OCI-LY7 (cell line): ENCODE measurements around the gene GMDS. TPM values are rescaled to one million over a fixed set of nuclear protein-coding genes. Genes with fewer than 3 reads are reported as not detected.

ENCODE experiments used
- BruUV-seq: library from RNA; stranded (reverse); fragments of 400-500 nt; replicated peaks from 2 replicates; lab custom pipeline; 2021; lab: Mats Ljungman, UMichigan
- CTCF ChIA-PET: fragments of 300-600 bp; sonication (Branson Sonifier 250); formaldehyde crosslinking; loops from one replicate; lab custom pipeline; 2022; ENCODE audit warnings: antibody characterized with exemption; ENCODE audit not compliant: unreplicated experiment; lab: Charles Lee
- POLR2A ChIA-PET: fragments of 300-600 bp; sonication (Branson Sonifier 250); formaldehyde crosslinking; loops from one replicate; lab custom pipeline; 2022; ENCODE audit warnings: antibody characterized with exemption; lab: Charles Lee
- DNase-seq: peaks from one replicate; pipeline ENCODE4 v3.0.0-alpha.2; 2015; ENCODE audit warnings: low spot score
- H2AFZ ChIP-seq: fragments of 200-600 bp; sonication (generic), shearing (Covaris generic); 2 replicates; pipeline ENCODE4 v1.6.1; 2014; ENCODE audit warnings: mild to moderate bottlenecking, antibody characterized with exemption, low read length, moderate library complexity
- H3K27ac ChIP-seq: fragments of 200-600 bp; sonication (generic); 2 replicates; pipeline ENCODE4 v1.5.1; 2014; ENCODE audit warnings: mixed run types, low read depth, mild to moderate bottlenecking, moderate library complexity, low read length, inconsistent platforms; ENCODE audit not compliant: poor library complexity, severe bottlenecking
- H3K36me3 ChIP-seq: fragments of 200-600 bp; sonication (generic); 2 replicates; pipeline ENCODE4 v1.6.1; 2014; ENCODE audit warnings: mild to moderate bottlenecking, antibody characterized with exemption, low read length, moderate library complexity, mixed read lengths; ENCODE audit not compliant: insufficient read depth
- H3K4me1 ChIP-seq: fragments of 200-600 bp; sonication (generic); 2 replicates; pipeline ENCODE4 v1.5.1; 2014; ENCODE audit warnings: mild to moderate bottlenecking, low read length; ENCODE audit not compliant: insufficient read depth, poor library complexity, severe bottlenecking
- H3K4me2 ChIP-seq: fragments of 200-600 bp; sonication (generic); 2 replicates; pipeline ENCODE4 v1.6.1; 2014; ENCODE audit warnings: mild to moderate bottlenecking, low read length
- H3K4me3 ChIP-seq: fragments of 200-600 bp; sonication (generic); 2 replicates; pipeline ENCODE4 v1.5.1; 2014; ENCODE audit warnings: mild to moderate bottlenecking, low read depth, low read length; ENCODE audit not compliant: poor library complexity, severe bottlenecking
- H3K79me2 ChIP-seq: fragments of 200-600 bp; sonication (generic); 2 replicates; pipeline ENCODE4 v1.6.1; 2016; ENCODE audit warnings: low read depth, mild to moderate bottlenecking, low read length, moderate library complexity, mixed read lengths; ENCODE audit not compliant: insufficient read depth
- H3K9me2 ChIP-seq: fragments of 200-600 bp; sonication (generic); 2 replicates; pipeline ENCODE4 v1.6.1; 2016; ENCODE audit warnings: mild to moderate bottlenecking, low read length, mixed read lengths; ENCODE audit not compliant: insufficient read depth
- H3K9me3 ChIP-seq: fragments of 200-600 bp; sonication (generic); 2 replicates; pipeline ENCODE4 v1.6.1; 2014; ENCODE audit warnings: mild to moderate bottlenecking, mixed run types, low read length, mixed read lengths
- H4K20me1 ChIP-seq: fragments of 200-600 bp; sonication (generic); 2 replicates; pipeline ENCODE4 v1.6.1; 2014; ENCODE audit warnings: mild to moderate bottlenecking, antibody characterized with exemption, low read length, moderate library complexity, mixed read lengths; ENCODE audit not compliant: insufficient read depth
- EZH2phosphoT487 ChIP-seq: fragments of 200-600 bp; sonication (generic); IDR thresholded peaks from 2 replicates; pipeline ENCODE4 v1.6.1; 2018; ENCODE audit warnings: low read depth, borderline replicate concordance, mild to moderate bottlenecking, mixed run types, antibody characterized with exemption, low read length, moderate library complexity, mixed read lengths
- intact Hi-C: fragments of 100-400 bp; cut with micrococcal nuclease; formaldehyde crosslinking; loops from one replicate; pipeline ENCODE4 v1.10.0; 2022; ENCODE audit not compliant: unreplicated experiment
- total RNA-seq, 2 experiments: library from RNA; depleted of rRNA in 1 of 2; stranded (reverse); fragments of >200 nt in 1 of 2; shearing (Covaris generic) in 1 of 2; gene quantifications; 2 replicates each; pipeline ENCODE4 v1.2.3, GENCODE V29; 2014 to 2022
- TF ChIP-seq, protein P1 (sequence below): fragments of 200-600 bp; sonication (generic); conservative IDR thresholded peaks from 2 replicates; pipeline ENCODE4 v1.5.1; 2014; ENCODE audit warnings: mild to moderate bottlenecking, antibody characterized with exemption, low read length, moderate library complexity, mixed read lengths

The GMDS gene
- total RNA-seq, 2 experiments from 2014 or later, result 9.9 to 26.8 TPM

DNA sequence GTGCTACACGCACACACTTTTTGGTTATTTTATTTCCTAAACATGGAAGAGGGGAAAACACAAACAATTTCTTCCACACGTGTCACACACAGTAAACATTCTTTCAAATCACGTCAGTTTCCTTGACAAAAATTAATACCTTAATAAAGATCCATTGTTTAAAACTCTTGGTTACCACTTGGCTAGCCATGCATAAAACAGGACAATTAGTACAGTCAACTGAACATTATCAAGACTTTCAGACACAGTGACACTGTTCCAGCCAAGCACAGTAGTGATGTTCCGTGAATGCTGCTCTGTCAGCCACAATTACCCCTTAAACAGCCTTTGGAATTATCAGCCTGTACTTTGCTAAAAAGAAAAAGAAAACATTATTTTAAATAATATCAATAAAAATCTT, 50.8 kb downstream of the GMDS start:
- Histone ChIP-seq H3K79me2 (no peaks in the 10 kb centered on the region), H3K4me3 (no peak overlapping the region), H3K27ac (no peak overlapping the region), H3K4me2 (no peak overlapping the region), H3K9me3 (peaks cover 7% of the 10 kb centered on the region; the same call in 1 of the 2 replicates), H3K9me2 (no peaks in the 10 kb centered on the region), H2AFZ (no peak overlapping the region), H3K36me3 (no peaks in the 10 kb centered on the region), H4K20me1 (peaks cover 15% of the 10 kb centered on the region), H3K4me1 (no peaks in the 10 kb centered on the region)
- no peak for DNase-seq
- ChIA-PET POLR2A (no interaction called here), CTCF (no interaction called here)
- intact Hi-C loops, result loop anchor here (10.0 kb wide), 1 partner anchor 190 kb away; no protein-coding TSS in a partner anchor
- no TSS peak for BruUV-seq
- TF ChIP-seq, protein P1, sequence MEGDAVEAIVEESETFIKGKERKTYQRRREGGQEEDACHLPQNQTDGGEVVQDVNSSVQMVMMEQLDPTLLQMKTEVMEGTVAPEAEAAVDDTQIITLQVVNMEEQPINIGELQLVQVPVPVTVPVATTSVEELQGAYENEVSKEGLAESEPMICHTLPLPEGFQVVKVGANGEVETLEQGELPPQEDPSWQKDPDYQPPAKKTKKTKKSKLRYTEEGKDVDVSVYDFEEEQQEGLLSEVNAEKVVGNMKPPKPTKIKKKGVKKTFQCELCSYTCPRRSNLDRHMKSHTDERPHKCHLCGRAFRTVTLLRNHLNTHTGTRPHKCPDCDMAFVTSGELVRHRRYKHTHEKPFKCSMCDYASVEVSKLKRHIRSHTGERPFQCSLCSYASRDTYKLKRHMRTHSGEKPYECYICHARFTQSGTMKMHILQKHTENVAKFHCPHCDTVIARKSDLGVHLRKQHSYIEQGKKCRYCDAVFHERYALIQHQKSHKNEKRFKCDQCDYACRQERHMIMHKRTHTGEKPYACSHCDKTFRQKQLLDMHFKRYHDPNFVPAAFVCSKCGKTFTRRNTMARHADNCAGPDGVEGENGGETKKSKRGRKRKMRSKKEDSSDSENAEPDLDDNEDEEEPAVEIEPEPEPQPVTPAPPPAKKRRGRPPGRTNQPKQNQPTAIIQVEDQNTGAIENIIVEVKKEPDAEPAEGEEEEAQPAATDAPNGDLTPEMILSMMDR, result no peak
- no peak for TF ChIP-seq EZH2phosphoT487

DNA sequence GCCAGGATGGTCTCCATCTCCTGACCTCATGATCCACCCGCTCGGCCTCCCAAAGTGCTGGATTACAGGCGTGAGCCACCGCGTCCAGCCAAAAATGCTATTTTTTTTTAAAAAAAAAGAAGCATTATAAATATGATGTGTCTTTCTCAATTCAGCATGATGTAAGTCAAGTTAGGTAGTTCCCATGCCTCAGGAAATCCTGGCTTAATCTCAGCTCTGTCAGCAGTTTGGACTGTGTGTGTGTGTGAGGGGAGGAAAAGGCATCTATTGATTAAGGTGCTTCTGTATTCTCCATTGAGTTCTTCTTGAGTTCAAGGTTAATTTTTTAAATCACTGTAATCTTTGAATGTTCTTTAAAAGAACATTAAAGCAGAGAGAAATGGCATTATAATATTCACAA, 51.5 kb downstream of the GMDS start:
- Histone ChIP-seq H3K9me3 (peaks cover 7% of the 10 kb centered on the region; the same call in 1 of the 2 replicates), H3K27ac (no peak overlapping the region), H3K36me3 (no peaks in the 10 kb centered on the region), H4K20me1 (peaks cover 15% of the 10 kb centered on the region; the same call in 1 of the 2 replicates), H3K4me3 (no peak overlapping the region), H3K9me2 (no peaks in the 10 kb centered on the region), H3K79me2 (no peaks in the 10 kb centered on the region), H3K4me1 (no peaks in the 10 kb centered on the region), H3K4me2 (no peak overlapping the region), H2AFZ (no peak overlapping the region)
- ChIA-PET CTCF (no interaction called here), POLR2A (no interaction called here)
- no peak for DNase-seq
- no peak for TF ChIP-seq EZH2phosphoT487
- TF ChIP-seq, protein P1, result no peak
- no TSS peak for BruUV-seq
- intact Hi-C loops, result loop anchor here (10.0 kb wide), 1 partner anchor 189 kb away; no protein-coding TSS in a partner anchor

DNA sequence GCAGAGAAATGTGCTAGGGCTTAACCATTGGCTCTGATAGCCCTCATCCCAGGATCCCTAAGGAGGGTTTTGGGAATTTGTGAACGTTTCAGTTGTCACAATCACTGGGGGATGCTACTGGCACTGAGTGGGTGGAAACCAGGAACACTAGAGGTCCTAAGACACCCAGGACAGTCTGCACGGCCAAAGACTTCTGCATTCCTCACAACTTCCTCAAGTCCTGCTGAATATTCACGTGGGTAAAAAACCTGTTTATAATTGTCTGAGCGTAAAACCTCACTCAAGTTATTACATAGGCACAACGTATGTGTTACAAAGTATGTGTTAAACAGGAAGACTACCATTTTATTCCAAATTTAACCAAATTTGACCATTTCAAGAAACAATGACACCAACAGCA, 52.4 kb downstream of the GMDS start:
- Histone ChIP-seq H4K20me1 (peaks cover 15% of the 10 kb centered on the region; the same call in 1 of the 2 replicates), H2AFZ (no peak overlapping the region), H3K4me2 (no peak overlapping the region), H3K9me2 (no peaks in the 10 kb centered on the region), H3K4me1 (no peaks in the 10 kb centered on the region), H3K36me3 (no peaks in the 10 kb centered on the region), H3K79me2 (no peaks in the 10 kb centered on the region), H3K4me3 (no peak overlapping the region), H3K27ac (no peak overlapping the region), H3K9me3 (peaks cover 7% of the 10 kb centered on the region; the same call in 1 of the 2 replicates)
- intact Hi-C loops, result loop anchor here (10.0 kb wide), 1 partner anchor 188 kb away; no protein-coding TSS in a partner anchor
- CTCF ChIA-PET, result no interaction called here
- TF ChIP-seq EZH2phosphoT487, result no peak
- TF ChIP-seq, protein P1, result no peak
- BruUV-seq, result no TSS peak
- POLR2A ChIA-PET, result interaction anchor here (0.6 kb wide), 1 partner anchor 54 kb away, joined by 3 read pairs; no protein-coding TSS in a partner anchor
- no peak for DNase-seq
